DND-41 (cell line): Measurements from ENCODE around the gene RRAS.

Source experiments
- ATAC-seq: fragments of 200-7000 bp; cut with Tn5 transposase; 3 replicates; pipeline ENCODE4 v1.9.1; 2021; ENCODE audit warnings: low read depth; ENCODE audit not compliant: insufficient read depth
- DNase-seq: peaks from one replicate; pipeline ENCODE4 v3.0.0-alpha.2; 2020
- H2AFZ ChIP-seq: 2 replicates; pipeline ENCODE4 v1.6.0; 2012; ENCODE audit warnings: low read depth, low read length
- H3K27ac ChIP-seq: 2 replicates; pipeline ENCODE4 v1.5.1; 2012; ENCODE audit warnings: low read length, inconsistent platforms
- H3K27me3 ChIP-seq: fragments of 200-600 bp; sonication (generic); 2 replicates; pipeline ENCODE4 v1.6.0; 2012; ENCODE audit warnings: low read length, mild to moderate bottlenecking, inconsistent platforms; ENCODE audit not compliant: insufficient read depth, poor library complexity
- H3K36me3 ChIP-seq: 2 replicates; pipeline ENCODE4 v1.5.1; 2012; ENCODE audit warnings: low read length, inconsistent platforms; ENCODE audit not compliant: insufficient read depth
- H3K4me1 ChIP-seq: 2 replicates; pipeline ENCODE4 v1.5.1; 2012; ENCODE audit warnings: mild to moderate bottlenecking, low read length; ENCODE audit not compliant: insufficient read depth
- H3K4me2 ChIP-seq: 2 replicates; pipeline ENCODE4 v1.6.0; 2012; ENCODE audit warnings: mild to moderate bottlenecking, moderate library complexity, low read length, inconsistent platforms; ENCODE audit not compliant: insufficient read depth
- H3K4me3 ChIP-seq, 2 experiments: fragments of 200-600 bp in 1 of 2; shearing (Covaris generic) in 1 of 2; 2 replicates each; pipeline ENCODE4 v1.5.1; 2012 to 2016; ENCODE audit warnings: inconsistent platforms in 2 of 2, low read length in 2 of 2, mild to moderate bottlenecking in 2 of 2, low read depth in 1 of 2, moderate library complexity in 1 of 2
- H3K79me2 ChIP-seq: 2 replicates; pipeline ENCODE4 v1.6.0; 2012; ENCODE audit warnings: low read length, inconsistent platforms; ENCODE audit not compliant: insufficient read depth
- H3K9ac ChIP-seq: 2 replicates; pipeline ENCODE4 v1.6.0; 2012; ENCODE audit warnings: low read depth, mild to moderate bottlenecking, inconsistent platforms, low read length, moderate library complexity
- H3K9me3 ChIP-seq: 2 replicates; pipeline ENCODE4 v1.5.1; 2012; ENCODE audit warnings: low read length, moderate library complexity, mild to moderate bottlenecking, inconsistent platforms; ENCODE audit not compliant: insufficient read depth, severe bottlenecking
- H4K20me1 ChIP-seq: 2 replicates; pipeline ENCODE4 v1.6.0; 2012; ENCODE audit warnings: low read length; ENCODE audit not compliant: insufficient read depth
- CTCF ChIP-seq: IDR thresholded peaks from 2 replicates; pipeline ENCODE4 v1.5.1; 2012; ENCODE audit warnings: borderline replicate concordance, low read length, moderate library complexity, mild to moderate bottlenecking; ENCODE audit not compliant: poor library complexity, severe bottlenecking; ENCODE audit errors: extremely low read depth
- EZH2 ChIP-seq: IDR thresholded peaks from 3 replicates; pipeline ENCODE4 v1.6.1; 2012; ENCODE audit warnings: borderline replicate concordance, low read depth, mild to moderate bottlenecking, moderate library complexity, low read length, inconsistent platforms; ENCODE audit not compliant: severe bottlenecking

The RRAS gene

DNA sequence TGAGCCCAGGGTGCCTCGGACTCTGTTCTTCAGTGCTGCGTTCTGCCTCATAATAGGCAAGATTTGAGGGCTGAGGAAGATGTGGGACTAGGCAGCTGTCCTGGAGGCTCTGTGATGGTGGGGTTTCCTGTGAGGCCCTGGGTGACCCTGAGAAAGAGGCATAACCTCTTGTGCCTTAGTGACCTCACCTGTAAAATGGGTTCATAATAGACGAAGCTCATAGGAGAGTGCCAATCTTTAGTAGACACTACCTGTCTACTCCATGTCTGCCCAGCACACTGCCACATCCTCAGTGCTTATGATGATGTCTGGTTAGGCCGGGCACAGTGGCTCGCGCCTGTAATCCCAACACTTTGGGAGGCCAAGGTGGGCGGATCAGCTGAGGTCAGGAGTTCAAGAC, 23.4 kb downstream of the RRAS start:
- H3K36me3 ChIP-seq = peaks cover 81% of the 10 kb centered on the region
- no peaks in the 10 kb centered on the region for H3K4me1 ChIP-seq
- no peaks in the 10 kb centered on the region for H3K27me3 ChIP-seq
- H3K9ac ChIP-seq = no peak overlapping the region
- ATAC-seq (no peak), DNase-seq (no peak)
- no peak overlapping the region for H3K4me3 ChIP-seq
- no peaks in the 10 kb centered on the region for H3K9me3 ChIP-seq
- TF ChIP-seq EZH2 (no peak), CTCF (no peak)
- H3K27ac ChIP-seq = no peak overlapping the region
- H2AFZ ChIP-seq = no peak overlapping the region
- no peak overlapping the region for H3K4me2 ChIP-seq
- H3K79me2 ChIP-seq = peaks cover 24% of the 10 kb centered on the region
- H4K20me1 ChIP-seq = peaks cover 45% of the 10 kb centered on the region

- no peaks in the 10 kb centered on the region for H3K9me3 ChIP-seq
- no peak for TF ChIP-seq CTCF
- H3K27ac ChIP-seq = no peak overlapping the region
- no peaks in the 10 kb centered on the region for H3K27me3 ChIP-seq
- no peak overlapping the region for H3K4me3 ChIP-seq
- H3K36me3 ChIP-seq = peaks cover 82% of the 10 kb centered on the region
- H3K4me2 ChIP-seq = no peak overlapping the region
- DNase-seq (no peak), ATAC-seq (no peak)
- no peaks in the 10 kb centered on the region for H3K4me1 ChIP-seq
- H3K9ac ChIP-seq = no peak overlapping the region
- H2AFZ ChIP-seq = no peak overlapping the region
- H3K79me2 ChIP-seq = peaks cover 30% of the 10 kb centered on the region
- peaks cover 45% of the 10 kb centered on the region for H4K20me1 ChIP-seq
Observed at GRCh38 chr19:49615861-49616260, 24.1 kb downstream of the RRAS start.

- DNase-seq = no peak
- TF ChIP-seq EZH2 (no peak), CTCF (no peak)
- Histone ChIP-seq H3K36me3 (peaks cover 84% of the 10 kb centered on the region), H4K20me1 (peaks cover 49% of the 10 kb centered on the region), H2AFZ (no peak overlapping the region), H3K27ac (no peak overlapping the region), H3K9me3 (no peaks in the 10 kb centered on the region), H3K4me2 (no peak overlapping the region), H3K4me1 (no peaks in the 10 kb centered on the region), H3K9ac (no peak overlapping the region), H3K27me3 (no peaks in the 10 kb centered on the region), H3K79me2 (peaks cover 39% of the 10 kb centered on the region), H3K4me3 (no peak overlapping the region)
- no peak for ATAC-seq
Observed at GRCh38 chr19:49614096-49614833, 25.7 kb downstream of the RRAS start.

GRCh38 chr19:49613374-49613773, 26.6 kb downstream of the RRAS start:
- H4K20me1 ChIP-seq = peaks cover 47% of the 10 kb centered on the region
- H3K79me2 ChIP-seq = peaks cover 47% of the 10 kb centered on the region
- no peaks in the 10 kb centered on the region for H3K9me3 ChIP-seq
- no peaks in the 10 kb centered on the region for H3K4me1 ChIP-seq
- no peak for DNase-seq
- H3K36me3 ChIP-seq = peaks cover 85% of the 10 kb centered on the region
- no peak for ATAC-seq
- H3K27me3 ChIP-seq = no peaks in the 10 kb centered on the region
- H3K9ac ChIP-seq = no peak overlapping the region
- TF ChIP-seq EZH2 (no peak), CTCF (no peak)
- H3K4me3 ChIP-seq = no peak overlapping the region
- H3K27ac ChIP-seq = no peak overlapping the region
- H2AFZ ChIP-seq = no peak overlapping the region
- H3K4me2 ChIP-seq = no peak overlapping the region
